Inflammatory macrophage (primary cell): ENCODE measurements around the gene FAM184A.
A peak's percentile ranks its signal among the peaks of the same experiment; 100 is the strongest.

Experiments used
- DNase-seq, 2 donors: peaks; one replicate each; pipeline ENCODE4 v3.0.0-alpha.2; 2020 to 2022

FAM184A gene

GRCh38 chr6:119096721-119097565 is 18.5 kb upstream of the FAM184A start:
- no peak for DNase-seq

- DNase-seq: no peak
These were observed 11.8 kb upstream of the FAM184A start for GRCh38 chr6:119090256-119090655.

GRCh38 chr6:119084784-119085183 is 6.3 kb upstream of the FAM184A start:
- DNase-seq: no peak

- DNase-seq: no peak
These were observed 4.5 kb upstream of the FAM184A start for GRCh38 chr6:119083007-119083406.

- peak in 1 of 2 donors; percentile 8 for DNase-seq
These were observed 882 bp upstream of the FAM184A start for GRCh38 chr6:119079283-119079809.

- no peak for DNase-seq
These were observed 655 bp downstream of the FAM184A start for GRCh38 chr6:119077643-119078375.

GRCh38 chr6:119077391-119077642 is 1.1 kb downstream of the FAM184A start:
- DNase-seq: no peak

GRCh38 chr6:119076576-119077390 is 1.7 kb downstream of the FAM184A start:
- DNase-seq: no peak

- no peak for DNase-seq
These were observed 2.3 kb downstream of the FAM184A start for GRCh38 chr6:119076173-119076572.

- no peak for DNase-seq
These were observed 3.1 kb downstream of the FAM184A start for GRCh38 chr6:119075200-119075981.

- no peak for DNase-seq
These were observed 5.0 kb downstream of the FAM184A start for GRCh38 chr6:119073307-119074051.

GRCh38 chr6:119071576-119071975 is 6.9 kb downstream of the FAM184A start:
- no peak for DNase-seq

- DNase-seq: no peak
These were observed 11.4 kb downstream of the FAM184A start for GRCh38 chr6:119067091-119067490.

GRCh38 chr6:119066517-119066916 is 11.9 kb downstream of the FAM184A start:
- DNase-seq: no peak

GRCh38 chr6:119065955-119066354 is 12.5 kb downstream of the FAM184A start:
- no peak for DNase-seq

- no peak for DNase-seq
These were observed 13.1 kb downstream of the FAM184A start for GRCh38 chr6:119065382-119065781.

- no peak for DNase-seq
These were observed 15.0 kb downstream of the FAM184A start for GRCh38 chr6:119063491-119063890.

- DNase-seq: no peak
These were observed 17.2 kb downstream of the FAM184A start for GRCh38 chr6:119061215-119061614.

- DNase-seq: no peak
These were observed 18.1 kb downstream of the FAM184A start for GRCh38 chr6:119060255-119060907.

GRCh38 chr6:119055069-119055468 is 23.4 kb downstream of the FAM184A start:
- no peak for DNase-seq

GRCh38 chr6:119052987-119053386 is 25.5 kb downstream of the FAM184A start:
- DNase-seq: no peak
